HepG2 (cell line): Measurements from ENCODE around the gene NDUFB10. TPM values are rescaled to one million over a fixed set of nuclear protein-coding genes. Genes with fewer than 3 reads are reported as not detected.

ENCODE experiments used
- ZBTB3 ChIP-seq: sonication (generic); formaldehyde crosslinking; IDR thresholded peaks from 2 replicates; pipeline ENCODE4 v1.4.0; 2020; ENCODE audit warnings: low read depth, mild to moderate bottlenecking, moderate library complexity, missing genetic modification reagents, borderline replicate concordance
- ZNF142 ChIP-seq: sonication (generic); formaldehyde crosslinking; IDR thresholded peaks from 2 replicates; pipeline ENCODE4 v1.4.0; 2020; ENCODE audit warnings: missing genetic modification reagents
- ZNF639 ChIP-seq: conservative IDR thresholded peaks from 2 replicates; pipeline ENCODE4 v1.6.1; 2018; ENCODE audit warnings: missing genetic modification reagents
- ZNF83 ChIP-seq: sonication (generic); formaldehyde crosslinking; IDR thresholded peaks from 2 replicates; pipeline ENCODE4 v1.4.0; 2020; ENCODE audit warnings: missing genetic modification reagents, mild to moderate bottlenecking, borderline replicate concordance
- polyA plus RNA-seq, 8 experiments: library from polyadenylated mRNA; depleted of rRNA in 3 of 8; stranded (reverse) in 7 of 8; unstranded in 1 of 8; fragments of >200 nt; fragmentation: Illumina TruSeq in 4 of 8; extraction: Trizol in 4 of 8; gene quantifications; 2 replicates each; pipeline versions ENCODE4 v1.2.1 to v1.2.3, GENCODE V29; 2011 to 2016; ENCODE audit warnings: low read depth in 4 of 8, missing spikeins in 1 of 8, mixed read lengths in 1 of 8; ENCODE audit not compliant: insufficient read depth in 1 of 8
- total RNA-seq, 5 experiments: library from RNA; depleted of rRNA; stranded (reverse); fragments of >200 nt; fragmentation: Illumina TruSeq; extraction: Trizol; gene quantifications; 2 replicates each; pipeline ENCODE4 v1.2.3, GENCODE V29; 2016; ENCODE audit warnings: low read depth in 1 of 5
- TF ChIP-seq, protein P1 (sequence below): sonication (generic); formaldehyde crosslinking; IDR thresholded peaks from 2 replicates; pipeline ENCODE4 v1.4.0; 2020; ENCODE audit warnings: mild to moderate bottlenecking, low read depth, missing genetic modification reagents

NDUFB10 gene
- total and polyA plus RNA-seq, 2 of the 13 experiments (the other 11 are each of a cell fraction or from before 2014, with no cell fraction given), result 68.6 to 157 TPM

DNA sequence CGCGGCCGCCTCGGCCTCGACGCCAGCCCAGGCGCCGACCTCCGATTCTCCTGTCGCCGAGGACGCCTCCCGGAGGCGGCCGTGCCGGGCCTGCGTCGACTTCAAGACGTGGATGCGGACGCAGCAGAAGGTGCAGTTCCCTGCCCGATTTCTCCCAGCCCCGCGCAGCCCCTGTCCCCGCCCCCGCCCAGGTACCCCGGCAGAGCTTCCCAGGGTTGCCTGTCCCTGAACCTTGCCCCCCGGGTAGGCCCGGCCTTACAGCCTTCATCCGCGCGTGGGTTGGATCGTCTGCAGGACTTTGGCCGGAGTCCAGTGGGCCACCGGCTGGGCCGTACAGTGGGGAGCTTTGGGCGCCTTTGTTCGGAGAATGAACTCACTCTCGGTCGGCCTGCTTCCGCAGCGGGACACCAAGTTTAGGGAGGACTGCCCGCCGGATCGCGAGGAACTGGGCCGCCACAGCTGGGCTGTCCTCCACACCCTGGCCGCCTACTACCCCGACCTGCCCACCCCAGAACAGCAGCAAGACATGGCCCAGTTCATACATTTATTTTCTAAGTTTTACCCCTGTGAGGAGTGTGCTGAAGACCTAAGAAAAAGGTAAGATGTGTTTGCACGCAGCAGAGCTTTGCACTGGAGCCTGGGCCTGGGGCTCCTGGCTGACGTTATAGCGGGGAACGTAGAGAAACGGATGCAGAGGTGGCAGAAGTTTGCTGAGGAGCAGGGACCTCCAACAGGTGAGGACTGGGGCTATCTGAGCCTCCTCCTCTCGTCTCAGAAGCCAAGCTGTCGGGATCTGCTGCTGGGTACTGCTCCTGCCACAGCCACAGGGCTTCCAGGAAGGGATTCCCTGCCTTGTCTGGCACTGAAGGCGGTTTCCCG lies 25.2 kb downstream of the NDUFB10 start (continued):
- TF ChIP-seq ZNF142 (CRISPR knock-in tag) (no peak), ZNF83 (CRISPR knock-in tag) (peak; percentile 76; the same call in 1 of the 2 replicates), ZNF639 (CRISPR knock-in tag) (no peak), ZBTB3 (CRISPR knock-in tag) (no peak; the same call in 1 of the 2 replicates)
- TF ChIP-seq, protein P1, sequence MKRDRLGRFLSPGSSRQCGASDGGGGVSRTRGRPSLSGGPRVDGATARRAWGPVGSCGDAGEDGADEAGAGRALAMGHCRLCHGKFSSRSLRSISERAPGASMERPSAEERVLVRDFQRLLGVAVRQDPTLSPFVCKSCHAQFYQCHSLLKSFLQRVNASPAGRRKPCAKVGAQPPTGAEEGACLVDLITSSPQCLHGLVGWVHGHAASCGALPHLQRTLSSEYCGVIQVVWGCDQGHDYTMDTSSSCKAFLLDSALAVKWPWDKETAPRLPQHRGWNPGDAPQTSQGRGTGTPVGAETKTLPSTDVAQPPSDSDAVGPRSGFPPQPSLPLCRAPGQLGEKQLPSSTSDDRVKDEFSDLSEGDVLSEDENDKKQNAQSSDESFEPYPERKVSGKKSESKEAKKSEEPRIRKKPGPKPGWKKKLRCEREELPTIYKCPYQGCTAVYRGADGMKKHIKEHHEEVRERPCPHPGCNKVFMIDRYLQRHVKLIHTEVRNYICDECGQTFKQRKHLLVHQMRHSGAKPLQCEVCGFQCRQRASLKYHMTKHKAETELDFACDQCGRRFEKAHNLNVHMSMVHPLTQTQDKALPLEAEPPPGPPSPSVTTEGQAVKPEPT, result no peak
